ENCODE measurements around the gene ECD. TPM values are rescaled to one million over a fixed set of nuclear protein-coding genes. Genes with fewer than 3 reads are reported as not detected.
A peak's percentile ranks its signal among the peaks of the same experiment; 100 is the strongest.
"Not testable (repeated sequence)": the region's sequence is repeated elsewhere in the genome, so short reads cannot be mapped to it uniquely, and the experiment has no call there.

Gene ECD
- total RNA-seq, 2 experiments from 2014 or later, result 27.1 to 28.5 TPM

GRCh38 chr10:73113551-73113950 lies 54.3 kb downstream of the ECD start:
- Mint-ChIP-seq H3K36me3 (ENCODE audit: low read depth) (peaks cover 28% of the 10 kb centered on the region), H3K27me3 (no peaks in the 10 kb centered on the region), H3K27ac (no peak overlapping the region), H3K9me3 (peaks cover 14% of the 10 kb centered on the region), H3K4me1 (peaks cover 15% of the 10 kb centered on the region), H3K4me3 (no peak overlapping the region)
- ChIA-PET POLR2A (interaction anchor here (0.8 kb wide), 1 partner anchor 17 kb away, joined by 3 read pairs; the partner anchor contains the start of gene P4HA1), CTCF (interaction anchor here (0.6 to 1.7 kb wide), 2 partner anchors 13 to 17 kb away, joined by 3 to 7 read pairs; partner anchors contain the start of gene P4HA1)
- DNase-seq, result no peak

- Mint-ChIP-seq H3K36me3 (ENCODE audit: low read depth) (peaks cover 29% of the 10 kb centered on the region), H3K9me3 (peaks cover 15% of the 10 kb centered on the region), H3K4me1 (peaks cover 13% of the 10 kb centered on the region)
- CTCF ChIA-PET, result interaction anchor here (5.3 kb wide), 1 partner anchor 15 kb away, joined by 65 read pairs; the partner anchor contains the start of gene P4HA1
- DNase-seq, H3K27me3 Mint-ChIP-seq, H3K27ac Mint-ChIP-seq, H3K4me3 Mint-ChIP-seq: not testable (repeated sequence)
- POLR2A ChIA-PET, result interaction anchor here (1.1 kb wide), 1 partner anchor 20 kb away, joined by 3 read pairs; no protein-coding TSS in a partner anchor
Observed at GRCh38 chr10:73112032-73112431, 55.8 kb downstream of the ECD start.

GRCh38 chr10:73110345-73110849 lies 57.4 kb downstream of the ECD start, which contains the start of gene NUDT13:
Gene NUDT13 (plus strand): TSS chr10:73110455. CDS start chr10:73114366, 3,911 bp downstream.
- peaks cover 15% of the 10 kb centered on the region for H3K9me3 Mint-ChIP-seq
- H3K4me1 Mint-ChIP-seq, result peaks cover 13% of the 10 kb centered on the region
- H3K27ac Mint-ChIP-seq, result peak within 1 kb of the TSS; percentile 81
- peaks cover 34% of the 10 kb centered on the region for H3K36me3 Mint-ChIP-seq (ENCODE audit: low read depth)
- peak within 1 kb of the TSS; percentile 80 for H3K4me3 Mint-ChIP-seq
- CTCF ChIA-PET, result interaction anchor here (0.5 to 5.3 kb wide), 4 partner anchors 9 to 212 kb away, joined by 3 to 65 read pairs (median 4); partner anchors contain the start of gene P4HA1
- POLR2A ChIA-PET, result interaction anchor here (0.7 to 3.1 kb wide), 9 partner anchors 12 to 385 kb away, joined by 3 to 35 read pairs (median 3); partner anchors contain the start of genes DNAJC9, ECD, FAM149B1 and P4HA1
- H3K27me3 Mint-ChIP-seq, result no peaks in the 10 kb centered on the region
- peak; percentile 46 for DNase-seq

- ChIA-PET POLR2A (interaction anchor here (1.1 to 3.1 kb wide), 3 partner anchors 9 to 59 kb away, joined by 3 to 35 read pairs (median 6); partner anchors contain the start of gene P4HA1), CTCF (interaction anchor here (5.3 kb wide), 1 partner anchor 12 kb away, joined by 65 read pairs; the partner anchor contains the start of gene P4HA1)
- H3K27me3 Mint-ChIP-seq, H3K27ac Mint-ChIP-seq, H3K4me3 Mint-ChIP-seq, DNase-seq: not testable (repeated sequence)
- Mint-ChIP-seq H3K4me1 (peaks cover 13% of the 10 kb centered on the region), H3K9me3 (peaks cover 15% of the 10 kb centered on the region), H3K36me3 (ENCODE audit: low read depth) (peaks cover 38% of the 10 kb centered on the region)
Observed at GRCh38 chr10:73109248-73109652, 58.6 kb downstream of the ECD start.

- Mint-ChIP-seq H3K27me3 (no peaks in the 10 kb centered on the region), H3K36me3 (ENCODE audit: low read depth) (peaks cover 38% of the 10 kb centered on the region), H3K4me3 (no peak overlapping the region), H3K9me3 (peaks cover 15% of the 10 kb centered on the region), H3K27ac (no peak overlapping the region), H3K4me1 (peaks cover 9% of the 10 kb centered on the region)
- DNase-seq, result no peak
- CTCF ChIA-PET, result interaction anchor here (0.6 to 1.0 kb wide), 2 partner anchors 10 to 308 kb away, joined by 3 read pairs; partner anchors contain the start of gene P4HA1
- POLR2A ChIA-PET, result no interaction called here
Observed at GRCh38 chr10:73106301-73106700, 61.5 kb downstream of the ECD start.

GRCh38 chr10:73099141-73099540 lies 68.7 kb downstream of the ECD start:
- peaks cover 17% of the 10 kb centered on the region for H3K4me1 Mint-ChIP-seq
- no peak overlapping the region for H3K27ac Mint-ChIP-seq
- no peak overlapping the region for H3K4me3 Mint-ChIP-seq
- DNase-seq, result no peak
- H3K36me3 Mint-ChIP-seq (ENCODE audit: low read depth), result peaks cover 2% of the 10 kb centered on the region
- ChIA-PET CTCF (interaction anchor here (0.6 to 4.8 kb wide), 4 partner anchors 10 to 60 kb away, joined by 3 to 65 read pairs (median 4); partner anchors contain the start of gene NUDT13), POLR2A (interaction anchor here (0.6 to 1.0 kb wide), 2 partner anchors 11 to 16 kb away, joined by 3 read pairs; partner anchors contain the start of gene NUDT13)
- H3K27me3 Mint-ChIP-seq, result no peaks in the 10 kb centered on the region
- no peaks in the 10 kb centered on the region for H3K9me3 Mint-ChIP-seq

GRCh38 chr10:73097305-73097670 lies 70.5 kb downstream of the ECD start:
- no peak for DNase-seq
- CTCF ChIA-PET, result interaction anchor here (0.6 to 4.9 kb wide), 19 partner anchors 9 to 528 kb away, joined by 3 to 65 read pairs (median 5); partner anchors contain the start of genes ECD, FAM149B1 and NUDT13
- Mint-ChIP-seq H3K4me1 (peaks cover 25% of the 10 kb centered on the region), H3K27me3 (no peaks in the 10 kb centered on the region), H3K36me3 (ENCODE audit: low read depth) (peaks cover 5% of the 10 kb centered on the region), H3K4me3 (peak overlapping the region; percentile 92), H3K9me3 (no peaks in the 10 kb centered on the region), H3K27ac (peak overlapping the region; percentile 88)
- POLR2A ChIA-PET, result interaction anchor here (0.6 to 3.8 kb wide), 10 partner anchors 13 to 398 kb away, joined by 3 to 35 read pairs (median 4); partner anchors contain the start of genes DNAJC9, ECD, FAM149B1 and MRPS16

GRCh38 chr10:73096449-73097304 lies 71.1 kb downstream of the ECD start, which contains the start of gene P4HA1:
Gene P4HA1 (minus strand): TSS chr10:73096866. CDS start chr10:73074883, 21,983 bp downstream.
- Mint-ChIP-seq H3K36me3 (ENCODE audit: low read depth) (peaks cover 7% of the 10 kb centered on the region), H3K4me1 (peaks cover 29% of the 10 kb centered on the region), H3K9me3 (no peaks in the 10 kb centered on the region), H3K27me3 (no peaks in the 10 kb centered on the region), H3K27ac (peak within 1 kb of the TSS; percentile 88), H3K4me3 (peak within 1 kb of the TSS; percentile 92)
- peak; percentile 98 for DNase-seq
- ChIA-PET POLR2A (interaction anchor here (0.6 to 3.8 kb wide), 22 partner anchors 12 to 405 kb away, joined by 3 to 35 read pairs (median 4); partner anchors contain the start of genes CFAP70, DNAJC9, ECD and FAM149B1), CTCF (interaction anchor here (0.6 to 4.9 kb wide), 27 partner anchors 9 to 641 kb away, joined by 3 to 65 read pairs (median 4); partner anchors contain the start of genes ECD, FAM149B1, MRPS16 and NUDT13)

- Mint-ChIP-seq H3K27ac (peak overlapping the region; percentile 88), H3K4me1 (peaks cover 29% of the 10 kb centered on the region), H3K9me3 (no peaks in the 10 kb centered on the region), H3K36me3 (ENCODE audit: low read depth) (peaks cover 7% of the 10 kb centered on the region), H3K4me3 (peak overlapping the region; percentile 92), H3K27me3 (no peaks in the 10 kb centered on the region)
- DNase-seq, result peak; percentile 79
- ChIA-PET POLR2A (interaction anchor here (0.6 to 3.8 kb wide), 19 partner anchors 11 to 470 kb away, joined by 3 to 35 read pairs (median 4); partner anchors contain the start of genes CFAP70, DNAJC9, ECD and FAM149B1), CTCF (interaction anchor here (0.5 to 4.9 kb wide), 22 partner anchors 13 to 1198 kb away, joined by 3 to 65 read pairs (median 5); partner anchors contain the start of genes ECD, FAM149B1, MRPS16 and NUDT13)
Observed at GRCh38 chr10:73096041-73096448, 71.8 kb downstream of the ECD start.

GRCh38 chr10:73095481-73096021 lies 72.3 kb downstream of the ECD start:
- peaks cover 29% of the 10 kb centered on the region for H3K4me1 Mint-ChIP-seq
- peak overlapping the region; percentile 88 for H3K27ac Mint-ChIP-seq
- peak; percentile 50 for DNase-seq
- ChIA-PET POLR2A (interaction anchor here (0.6 to 3.8 kb wide), 20 partner anchors 11 to 470 kb away, joined by 3 to 35 read pairs (median 4); partner anchors contain the start of genes CFAP70, DNAJC9, ECD and FAM149B1), CTCF (interaction anchor here (0.5 to 4.9 kb wide), 27 partner anchors 12 to 1503 kb away, joined by 3 to 65 read pairs (median 4); partner anchors contain the start of genes ECD, FAM149B1, MRPS16 and NUDT13)
- H3K9me3 Mint-ChIP-seq, result no peaks in the 10 kb centered on the region
- peaks cover 7% of the 10 kb centered on the region for H3K36me3 Mint-ChIP-seq (ENCODE audit: low read depth)
- H3K27me3 Mint-ChIP-seq, result no peaks in the 10 kb centered on the region
- peak overlapping the region; percentile 92 for H3K4me3 Mint-ChIP-seq

GRCh38 chr10:73094986-73095480 lies 72.8 kb downstream of the ECD start:
- DNase-seq, result no peak
- Mint-ChIP-seq H3K4me1 (peaks cover 29% of the 10 kb centered on the region), H3K27me3 (no peaks in the 10 kb centered on the region), H3K4me3 (peak overlapping the region; percentile 92), H3K9me3 (no peaks in the 10 kb centered on the region), H3K27ac (peak overlapping the region; percentile 88), H3K36me3 (ENCODE audit: low read depth) (peaks cover 7% of the 10 kb centered on the region)
- ChIA-PET POLR2A (interaction anchor here (1.1 to 3.8 kb wide), 14 partner anchors 10 to 469 kb away, joined by 3 to 35 read pairs (median 5); partner anchors contain the start of genes CFAP70, DNAJC9, ECD and FAM149B1), CTCF (interaction anchor here (0.6 to 4.9 kb wide), 16 partner anchors 12 to 1502 kb away, joined by 3 to 65 read pairs (median 6); partner anchors contain the start of genes ECD, FAM149B1 and NUDT13)

All from activated CD4-positive, alpha-beta memory T cell treated with anti-CD3 and anti-CD28 coated beads, Interleukin-2, amount 10 ng/mL, durations not matched to agents 7 days and 5 days (primary cell).